Ishikawa (cell line): ENCODE data around the gene FXR1.

ENCODE experiments used
- EP300 ChIP-seq: IDR thresholded peaks from 2 replicates; pipeline ENCODE4 v1.6.1; 2012; ENCODE audit warnings: borderline replicate concordance
- RAD21 ChIP-seq: IDR thresholded peaks from 2 replicates; pipeline ENCODE4 v1.6.1; 2012; ENCODE audit warnings: low read depth
- REST ChIP-seq: IDR thresholded peaks from 2 replicates; pipeline ENCODE4 v1.6.1; 2012; ENCODE audit warnings: low read depth, mild to moderate bottlenecking
- TAF1 ChIP-seq: IDR thresholded peaks from 2 replicates; pipeline ENCODE4 v1.6.1; 2012; ENCODE audit warnings: low read depth, mild to moderate bottlenecking
- TEAD4 ChIP-seq: IDR thresholded peaks from 2 replicates; pipeline ENCODE4 v1.6.1; 2012

- TF ChIP-seq TAF1 (no peak), RAD21 (no peak), EP300 (no peak), TEAD4 (no peak), REST (no peak)
These were observed 22.2 kb downstream of the FXR1 start for GRCh38 chr3:180934638-180935037.
